HG02571 (cell line): ENCODE results near the gene NRDC.

Experiments used
- ATAC-seq: cut with Tn5 transposase; IDR thresholded peaks from one replicate; pipeline ENCODE4 v1.9.1; 2021; ENCODE audit warnings: mild to moderate bottlenecking, moderate library complexity; ENCODE audit not compliant: unreplicated experiment

The NRDC gene

DNA sequence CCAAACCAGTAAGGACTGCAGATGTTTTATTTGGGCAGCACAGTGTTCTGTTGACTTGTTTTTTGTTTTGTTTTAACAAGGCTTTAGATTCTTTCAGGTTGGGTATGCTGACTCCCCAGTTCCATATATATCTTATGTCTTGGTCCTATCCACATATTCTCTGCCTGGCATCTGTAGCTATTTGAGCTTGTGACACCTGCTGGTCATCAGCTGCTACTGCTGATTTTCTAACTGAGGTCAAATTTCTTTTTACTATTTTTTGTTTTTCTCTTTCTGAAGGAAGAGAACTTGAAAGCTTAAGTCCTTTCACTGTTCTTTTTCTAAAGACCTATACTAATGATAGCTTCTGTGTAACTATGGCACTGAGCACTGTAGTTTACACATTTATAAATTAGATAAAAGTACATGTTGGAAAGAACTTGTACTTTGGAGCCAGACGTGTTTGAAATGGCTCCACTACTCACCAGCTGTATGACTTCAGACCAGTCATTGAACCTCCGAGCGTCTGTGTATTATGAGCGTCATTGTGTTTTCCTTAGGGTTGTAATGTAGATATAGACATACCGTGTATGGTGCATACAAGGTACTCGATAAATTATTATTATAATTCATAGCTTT, 109.4 kb downstream of the NRDC start:
- no peak for ATAC-seq

DNA sequence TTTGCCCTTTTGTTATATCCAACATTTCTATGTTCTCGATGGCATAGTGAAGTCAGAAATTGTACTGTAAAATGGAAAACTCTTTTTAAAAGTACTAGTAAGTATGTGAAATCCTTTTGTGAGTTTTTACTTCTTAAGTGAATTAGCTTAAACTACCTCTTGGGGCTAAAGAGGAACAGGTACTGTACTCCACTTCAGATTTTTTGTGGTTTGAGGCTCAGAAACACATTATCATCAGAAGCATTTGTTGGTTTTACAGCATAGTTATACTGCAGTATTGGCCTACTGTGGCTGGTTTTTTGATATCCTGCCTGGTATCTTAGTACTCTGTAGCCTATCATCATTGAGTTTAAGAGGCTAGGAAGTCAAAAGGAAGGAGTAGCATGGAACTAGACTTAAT, 117.2 kb downstream of the NRDC start:
- no peak for ATAC-seq

DNA sequence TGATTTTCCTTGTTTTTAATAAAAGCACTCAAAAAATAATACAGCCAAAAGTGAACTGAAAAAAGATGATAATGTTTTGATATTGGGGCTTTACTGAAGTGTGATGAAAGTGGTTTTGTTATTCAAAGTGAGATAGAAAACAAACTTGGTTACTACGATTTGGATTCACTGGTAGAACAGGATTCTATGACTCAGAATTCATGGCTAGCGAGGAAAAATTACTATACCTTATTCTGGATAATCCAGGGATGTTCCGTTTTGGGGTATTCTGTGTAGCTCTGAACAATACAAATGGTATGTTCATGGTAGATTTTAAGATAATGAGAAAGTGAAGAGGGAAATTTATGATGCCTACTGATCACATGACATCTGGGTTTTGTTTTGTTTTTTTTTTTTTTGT, 117.7 kb downstream of the NRDC start:
- ATAC-seq = no peak

DNA sequence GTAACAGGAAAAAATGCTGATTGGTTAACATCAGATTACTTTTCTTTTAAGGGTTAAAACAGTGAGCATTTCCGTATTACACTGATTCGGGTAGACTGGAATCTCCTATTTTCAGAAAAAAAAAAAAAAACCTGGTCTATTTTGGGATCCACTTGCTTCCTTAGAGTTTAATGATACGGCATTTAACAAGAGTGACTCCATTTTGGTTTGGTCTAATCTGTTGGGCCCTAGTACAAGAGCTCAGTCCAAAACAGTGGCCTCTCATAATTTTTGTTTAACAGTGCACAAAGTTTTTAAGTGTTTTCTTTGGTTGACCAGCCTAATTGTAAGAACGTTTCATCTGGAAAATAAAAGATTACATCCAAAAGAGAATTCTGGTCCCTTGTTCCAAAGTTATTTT, 120.2 kb downstream of the NRDC start:
- no peak for ATAC-seq

DNA sequence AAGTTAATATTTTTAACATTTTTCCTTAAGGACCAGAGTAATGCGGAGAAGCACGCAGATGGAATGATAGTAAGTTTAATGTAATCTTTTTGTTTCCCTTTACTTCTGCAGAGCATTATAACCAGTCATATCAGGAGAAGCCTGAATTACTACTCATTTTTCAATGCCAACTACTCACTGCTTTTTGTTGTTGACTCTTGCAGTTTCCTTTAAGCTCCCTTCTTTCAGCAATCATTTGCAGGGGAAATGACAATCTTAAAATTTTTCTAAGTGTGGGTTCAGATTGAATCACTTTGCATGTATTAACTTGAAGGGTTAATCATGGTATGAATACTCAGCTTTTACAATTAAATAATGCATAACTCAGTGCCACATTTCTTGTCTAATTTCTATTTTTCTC, 122.2 kb downstream of the NRDC start:
- ATAC-seq = no peak

DNA sequence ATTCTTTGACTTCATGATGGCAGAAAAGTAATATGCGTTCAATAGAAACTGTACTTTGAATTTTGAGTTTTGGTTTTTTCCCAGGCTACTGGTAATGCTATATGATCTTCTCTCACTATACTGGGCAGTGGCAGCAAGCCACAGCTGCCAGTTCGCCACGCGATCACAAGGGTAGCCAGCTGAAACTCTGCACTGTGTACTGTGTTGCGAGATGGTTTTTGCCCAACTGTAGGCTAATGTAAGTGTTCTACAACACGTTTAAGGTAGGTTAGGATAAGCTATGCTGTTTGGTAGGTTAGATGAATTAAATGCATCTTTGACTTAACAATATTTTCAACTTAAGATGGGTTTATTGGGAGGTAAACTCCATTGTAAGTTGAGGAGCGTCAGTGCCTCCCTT, 123.1 kb downstream of the NRDC start:
- no peak for ATAC-seq

DNA sequence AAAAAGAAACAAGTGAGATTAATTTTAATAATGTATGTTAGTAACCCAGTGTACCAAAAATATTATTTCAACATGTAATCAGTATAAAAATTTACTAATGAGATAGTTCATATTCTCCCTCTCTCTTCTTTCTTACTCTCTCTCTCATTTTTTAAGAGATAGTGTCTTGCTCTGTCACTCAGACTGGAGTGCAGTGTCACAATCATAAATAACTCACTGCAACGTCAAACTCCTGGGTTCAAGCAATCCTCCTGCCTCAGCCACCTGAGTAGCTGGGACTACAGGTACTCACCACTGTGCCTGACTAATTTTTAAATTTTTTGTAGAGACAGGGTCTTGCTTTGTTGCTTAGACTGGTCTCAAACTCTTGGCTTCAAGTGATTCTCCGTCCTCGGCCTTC, 123.9 kb downstream of the NRDC start:
- no peak for ATAC-seq

DNA sequence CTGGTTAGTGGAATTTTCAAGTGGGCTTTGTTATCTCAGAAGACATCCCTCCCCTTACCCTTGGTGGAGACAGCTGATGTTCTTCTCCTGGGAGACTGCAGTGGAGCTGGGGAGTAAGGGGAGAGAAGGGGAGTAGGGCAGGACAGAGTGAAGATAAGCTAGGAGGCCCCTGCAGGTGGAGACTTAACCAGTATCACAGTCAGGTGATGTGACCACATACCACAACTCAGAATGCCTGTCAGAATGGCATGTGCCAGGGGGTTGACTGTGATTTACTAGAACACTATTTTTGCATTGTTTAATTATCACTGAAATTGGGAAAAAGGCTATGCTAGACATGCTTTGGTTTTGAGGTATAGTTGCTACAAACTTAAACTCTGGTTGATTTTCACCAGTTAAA, 124.6 kb downstream of the NRDC start:
- ATAC-seq = no peak

DNA sequence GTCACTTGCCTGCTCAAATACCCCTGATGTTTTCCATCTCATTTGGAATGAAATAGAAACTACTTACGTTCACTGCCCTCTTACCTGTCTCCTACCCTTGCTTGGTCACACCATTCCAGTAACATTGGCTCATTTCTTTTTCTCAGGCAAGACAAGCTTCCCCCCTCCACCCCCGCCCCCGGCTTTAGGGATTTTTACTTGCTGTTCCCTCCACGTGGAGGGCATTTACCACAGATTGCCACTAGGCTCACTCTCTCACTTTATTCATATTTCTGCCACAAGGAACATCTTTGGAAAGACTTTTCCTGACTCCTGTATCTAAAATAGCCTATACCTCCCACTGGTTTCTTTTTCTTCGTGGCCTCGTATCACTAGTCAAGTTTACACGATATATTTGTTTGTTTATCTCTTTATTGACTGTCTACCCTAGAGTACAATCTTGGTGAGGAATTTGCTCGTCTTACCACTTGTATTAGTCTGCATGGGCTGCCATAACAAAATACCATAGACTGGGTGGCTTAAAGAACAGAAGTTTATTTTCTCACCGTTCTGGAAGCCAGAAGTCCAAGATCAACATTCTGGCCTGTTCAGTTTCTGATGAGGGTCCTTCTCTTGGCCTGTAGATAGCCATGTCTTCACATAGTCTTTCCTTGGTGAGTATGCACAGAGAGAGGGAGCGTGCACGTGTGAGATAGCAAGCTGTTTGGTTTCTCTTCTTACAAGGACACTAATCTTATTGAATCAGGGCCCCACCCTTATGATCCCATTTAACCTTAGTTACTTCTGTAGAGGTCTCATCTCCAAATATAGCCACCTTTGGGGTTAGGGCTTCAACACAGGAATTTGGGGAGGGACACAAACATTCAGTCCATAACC, 126.2 kb downstream of the NRDC start:
- no peak for ATAC-seq

DNA sequence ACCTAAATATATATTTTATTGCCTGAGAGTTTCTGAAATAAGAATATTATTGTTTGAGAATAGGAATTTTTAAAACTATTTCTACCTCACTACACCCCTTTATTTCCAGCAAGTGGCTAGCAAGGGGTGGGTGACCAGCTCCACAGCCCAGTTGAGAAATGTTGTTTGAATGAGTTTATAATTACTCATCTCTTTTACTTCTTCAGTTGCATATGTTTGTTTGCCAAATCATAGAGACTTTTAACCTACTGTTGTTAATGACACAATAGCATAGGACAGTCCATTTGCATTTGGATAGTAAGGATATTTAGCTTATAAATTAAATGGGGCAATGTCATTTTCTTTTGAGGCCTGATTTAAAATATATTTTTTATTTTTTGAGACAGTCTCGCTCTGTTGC, 127.8 kb downstream of the NRDC start:
- ATAC-seq = no peak

DNA sequence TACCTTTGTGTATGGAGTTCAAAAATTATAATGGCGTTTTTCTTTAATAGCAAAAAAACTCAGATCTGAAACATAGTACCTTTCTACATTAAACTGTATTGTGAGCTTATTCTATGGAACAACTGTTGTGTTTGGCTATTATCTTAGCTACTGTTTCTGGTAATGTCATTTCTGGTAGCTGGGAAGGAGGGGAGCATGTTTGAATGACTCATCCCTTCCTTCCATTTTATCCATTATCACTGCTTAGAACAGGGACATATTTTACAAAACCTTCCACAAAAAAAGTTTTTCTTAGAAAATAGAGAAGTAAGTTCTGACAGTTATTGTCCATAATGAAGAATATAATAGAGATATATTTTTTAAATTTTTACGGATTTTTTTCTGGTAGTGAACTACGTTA, 128.3 kb downstream of the NRDC start:
- ATAC-seq = no peak

DNA sequence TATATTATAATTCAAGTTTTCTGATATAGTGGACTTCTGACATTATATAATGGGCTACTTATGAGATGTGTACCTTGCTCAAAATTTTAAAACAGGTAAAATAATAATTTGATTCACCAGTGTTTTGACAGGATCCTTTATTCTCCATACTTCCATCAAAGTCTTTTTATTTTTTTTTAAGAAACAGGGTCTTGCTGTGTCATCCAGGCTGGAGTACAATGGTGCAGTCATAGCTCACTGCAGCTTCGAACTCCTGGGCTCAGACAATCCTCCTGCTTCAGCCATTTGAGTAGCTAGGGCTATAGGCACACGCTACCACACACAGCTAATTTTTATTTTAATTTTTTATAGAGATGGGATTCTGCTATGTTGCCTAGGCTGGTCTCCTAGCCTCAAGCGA, 129.4 kb downstream of the NRDC start:
- no peak for ATAC-seq

DNA sequence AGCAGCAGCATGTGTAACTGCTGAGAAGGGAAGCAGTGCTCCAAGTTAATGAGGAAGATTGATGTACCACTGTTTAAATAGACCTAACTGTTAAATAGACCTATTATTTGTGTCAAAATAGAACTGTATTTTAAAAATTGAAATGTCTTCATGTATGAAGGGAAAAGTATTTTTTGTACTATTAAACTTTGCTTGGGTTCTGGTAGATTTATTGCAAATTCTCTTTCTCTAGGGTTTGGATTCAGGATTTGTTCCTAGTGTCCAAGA, 133.3 kb downstream of the NRDC start:
- ATAC-seq = no peak

DNA sequence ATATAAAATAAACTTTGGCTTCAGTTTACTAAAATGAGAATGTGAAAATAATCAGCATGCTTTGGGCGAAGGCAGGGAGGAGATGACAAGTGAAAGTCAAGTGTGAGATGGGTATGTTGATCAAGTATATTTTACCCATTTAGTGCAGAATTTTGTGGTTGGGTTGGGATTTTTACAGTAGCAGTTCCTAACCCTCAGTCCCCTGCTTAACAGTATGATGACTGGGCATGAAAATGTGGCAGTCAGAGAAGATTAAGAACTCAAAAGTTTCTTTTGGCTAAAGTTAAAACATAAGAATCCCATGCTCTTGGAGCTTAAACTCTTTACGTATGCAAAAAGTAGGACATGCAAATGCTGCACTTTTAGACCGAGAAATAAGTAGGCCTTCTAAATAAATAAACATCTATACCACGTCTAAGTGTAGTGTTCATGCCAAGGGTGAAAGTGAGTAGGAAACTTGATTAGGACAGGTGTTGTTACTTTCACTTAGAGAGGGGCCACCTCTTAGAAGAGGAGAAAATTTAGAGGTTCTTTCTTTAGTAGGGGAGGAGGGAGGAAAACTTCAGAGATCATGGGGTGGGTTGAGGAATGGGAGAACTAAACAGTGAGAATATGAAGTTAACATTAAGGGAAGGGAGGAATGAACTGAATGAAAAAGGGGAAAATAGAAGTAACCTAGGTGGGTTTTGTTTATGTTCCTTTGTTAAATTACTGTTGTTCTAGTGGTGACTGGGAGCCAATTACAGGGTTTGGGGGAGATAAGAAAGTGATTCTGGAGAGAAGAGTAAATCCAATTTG, 133.8 kb downstream of the NRDC start:
- no peak for ATAC-seq

DNA sequence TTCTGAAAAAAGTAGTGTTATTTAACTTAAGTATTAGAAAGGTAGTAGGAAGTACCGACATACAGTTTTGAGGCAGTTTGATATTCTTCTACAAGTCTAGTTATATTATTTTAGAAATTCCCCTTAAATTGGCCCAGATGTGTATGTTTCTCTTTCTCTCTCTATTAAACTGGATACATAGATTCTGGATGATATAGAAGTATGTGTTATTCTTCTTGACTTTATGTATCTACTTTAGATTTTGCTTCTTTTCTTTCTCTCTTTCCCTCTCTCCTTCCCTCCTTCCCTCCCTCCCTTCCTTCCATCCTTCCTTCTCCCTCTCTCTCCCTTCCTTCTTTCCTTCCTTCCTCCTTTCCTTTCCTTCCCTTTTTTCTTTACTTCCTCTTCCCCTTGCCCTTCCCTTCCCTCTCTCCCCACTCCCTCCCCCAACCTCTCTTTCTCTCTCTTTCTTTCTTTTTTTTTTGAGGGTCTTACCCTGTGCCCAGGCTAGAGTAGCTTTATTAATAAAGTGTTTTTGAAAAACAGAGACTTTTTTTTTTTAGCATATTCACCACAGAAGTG, 137.3 kb downstream of the NRDC start:
- ATAC-seq = no peak

DNA sequence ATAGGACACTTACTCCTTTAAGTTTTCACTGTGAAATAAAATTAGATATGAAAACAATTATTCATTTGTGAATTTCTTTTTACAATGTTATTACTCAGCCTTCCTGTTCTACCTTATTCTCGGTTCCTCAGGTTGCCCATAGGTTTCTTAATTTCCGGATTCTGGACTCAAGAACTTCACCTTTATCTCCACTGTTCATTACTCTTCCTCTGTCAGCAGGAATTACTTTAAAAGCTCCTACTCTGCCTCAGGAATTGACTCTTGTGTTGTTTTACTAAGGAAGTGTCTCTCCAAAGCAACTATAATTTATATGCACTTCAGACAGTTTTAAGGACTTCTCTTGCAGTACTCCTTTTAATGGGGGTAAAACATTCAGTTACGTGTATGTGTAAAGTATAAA, 137.9 kb downstream of the NRDC start:
- no peak for ATAC-seq
